ENCODE measurements around the gene RPS18. TPM values are rescaled to one million over a fixed set of nuclear protein-coding genes. Genes with fewer than 3 reads are reported as not detected.
A peak's percentile ranks its signal among the peaks of the same experiment; 100 is the strongest.

Gene RPS18
- total and polyA plus RNA-seq, 9 of the 15 experiments (the other 6 are each of a cell fraction or from before 2014, with no cell fraction given): 5,023 to 17,516 (median 8,131) TPM

DNA sequence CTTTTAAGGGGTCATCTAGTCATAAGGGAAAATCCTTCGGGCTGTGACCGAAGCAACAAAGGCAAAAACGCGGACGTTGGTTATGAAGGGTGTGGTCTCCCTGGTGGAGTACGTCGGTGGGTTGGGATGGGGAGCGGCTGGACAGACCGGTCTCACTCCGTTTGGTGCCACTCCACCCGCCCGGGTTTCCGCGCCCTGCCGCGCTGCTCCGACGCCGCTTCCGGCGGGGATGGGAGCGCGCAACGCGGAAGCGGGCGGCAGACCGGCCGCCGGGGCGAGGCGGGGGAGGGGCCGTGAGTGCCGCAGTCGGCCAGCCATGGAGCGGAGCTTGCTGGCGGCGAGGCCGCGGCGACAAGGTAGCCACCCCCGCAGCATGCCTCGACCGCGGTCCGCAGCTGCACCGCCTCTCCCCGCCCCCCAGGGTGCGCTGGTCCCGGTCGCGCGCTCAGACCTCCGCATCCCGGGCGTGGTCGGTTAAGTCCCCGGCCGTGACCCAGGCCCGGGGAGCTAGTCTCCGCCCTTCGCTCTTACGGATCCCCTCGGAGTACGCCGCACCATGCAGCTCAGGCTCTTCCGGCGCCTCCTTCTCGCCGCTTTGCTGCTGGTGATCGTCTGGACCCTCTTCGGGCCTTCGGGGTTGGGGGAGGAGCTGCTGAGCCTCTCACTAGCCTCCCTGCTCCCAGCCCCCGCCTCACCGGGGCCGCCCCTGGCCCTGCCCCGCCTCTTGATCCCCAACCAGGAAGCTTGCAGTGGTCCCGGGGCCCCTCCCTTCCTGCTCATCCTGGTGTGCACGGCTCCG is 5.2 kb downstream of the RPS18 start, which contains the start of gene B3GALT4 (continued):
- TF ChIP-seq, protein P1, sequence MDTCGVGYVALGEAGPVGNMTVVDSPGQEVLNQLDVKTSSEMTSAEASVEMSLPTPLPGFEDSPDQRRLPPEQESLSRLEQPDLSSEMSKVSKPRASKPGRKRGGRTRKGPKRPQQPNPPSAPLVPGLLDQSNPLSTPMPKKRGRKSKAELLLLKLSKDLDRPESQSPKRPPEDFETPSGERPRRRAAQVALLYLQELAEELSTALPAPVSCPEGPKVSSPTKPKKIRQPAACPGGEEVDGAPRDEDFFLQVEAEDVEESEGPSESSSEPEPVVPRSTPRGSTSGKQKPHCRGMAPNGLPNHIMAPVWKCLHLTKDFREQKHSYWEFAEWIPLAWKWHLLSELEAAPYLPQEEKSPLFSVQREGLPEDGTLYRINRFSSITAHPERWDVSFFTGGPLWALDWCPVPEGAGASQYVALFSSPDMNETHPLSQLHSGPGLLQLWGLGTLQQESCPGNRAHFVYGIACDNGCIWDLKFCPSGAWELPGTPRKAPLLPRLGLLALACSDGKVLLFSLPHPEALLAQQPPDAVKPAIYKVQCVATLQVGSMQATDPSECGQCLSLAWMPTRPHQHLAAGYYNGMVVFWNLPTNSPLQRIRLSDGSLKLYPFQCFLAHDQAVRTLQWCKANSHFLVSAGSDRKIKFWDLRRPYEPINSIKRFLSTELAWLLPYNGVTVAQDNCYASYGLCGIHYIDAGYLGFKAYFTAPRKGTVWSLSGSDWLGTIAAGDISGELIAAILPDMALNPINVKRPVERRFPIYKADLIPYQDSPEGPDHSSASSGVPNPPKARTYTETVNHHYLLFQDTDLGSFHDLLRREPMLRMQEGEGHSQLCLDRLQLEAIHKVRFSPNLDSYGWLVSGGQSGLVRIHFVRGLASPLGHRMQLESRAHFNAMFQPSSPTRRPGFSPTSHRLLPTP (IDR thresholded peaks at IDR 0.05; ENCODE audit: borderline replicate concordance, extremely low read depth, insufficient read length): no peak
- TF ChIP-seq, protein P2, sequence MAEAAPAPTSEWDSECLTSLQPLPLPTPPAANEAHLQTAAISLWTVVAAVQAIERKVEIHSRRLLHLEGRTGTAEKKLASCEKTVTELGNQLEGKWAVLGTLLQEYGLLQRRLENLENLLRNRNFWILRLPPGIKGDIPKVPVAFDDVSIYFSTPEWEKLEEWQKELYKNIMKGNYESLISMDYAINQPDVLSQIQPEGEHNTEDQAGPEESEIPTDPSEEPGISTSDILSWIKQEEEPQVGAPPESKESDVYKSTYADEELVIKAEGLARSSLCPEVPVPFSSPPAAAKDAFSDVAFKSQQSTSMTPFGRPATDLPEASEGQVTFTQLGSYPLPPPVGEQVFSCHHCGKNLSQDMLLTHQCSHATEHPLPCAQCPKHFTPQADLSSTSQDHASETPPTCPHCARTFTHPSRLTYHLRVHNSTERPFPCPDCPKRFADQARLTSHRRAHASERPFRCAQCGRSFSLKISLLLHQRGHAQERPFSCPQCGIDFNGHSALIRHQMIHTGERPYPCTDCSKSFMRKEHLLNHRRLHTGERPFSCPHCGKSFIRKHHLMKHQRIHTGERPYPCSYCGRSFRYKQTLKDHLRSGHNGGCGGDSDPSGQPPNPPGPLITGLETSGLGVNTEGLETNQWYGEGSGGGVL (CRISPR knock-in tag; IDR thresholded peaks at IDR 0.05): no peak
- no peak for TF ChIP-seq U2AF2 (optimal IDR thresholded peaks at IDR 0.05; ENCODE audit: low read depth, low read length)
- no peak for TF ChIP-seq POLR3G (IDR thresholded peaks at IDR 0.05; ENCODE audit: extremely low read depth, insufficient read length, insufficient replicate concordance)
- TF ChIP-seq, protein P3, sequence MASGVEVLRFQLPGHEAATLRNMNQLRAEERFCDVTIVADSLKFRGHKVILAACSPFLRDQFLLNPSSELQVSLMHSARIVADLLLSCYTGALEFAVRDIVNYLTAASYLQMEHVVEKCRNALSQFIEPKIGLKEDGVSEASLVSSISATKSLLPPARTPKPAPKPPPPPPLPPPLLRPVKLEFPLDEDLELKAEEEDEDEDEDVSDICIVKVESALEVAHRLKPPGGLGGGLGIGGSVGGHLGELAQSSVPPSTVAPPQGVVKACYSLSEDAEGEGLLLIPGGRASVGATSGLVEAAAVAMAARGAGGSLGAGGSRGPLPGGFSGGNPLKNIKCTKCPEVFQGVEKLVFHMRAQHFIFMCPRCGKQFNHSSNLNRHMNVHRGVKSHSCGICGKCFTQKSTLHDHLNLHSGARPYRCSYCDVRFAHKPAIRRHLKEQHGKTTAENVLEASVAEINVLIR (CRISPR knock-in tag; IDR thresholded peaks at IDR 0.05): no peak
- peak; percentile 52 for TF ChIP-seq TCF3 (CRISPR knock-in tag; IDR thresholded peaks at IDR 0.05)
- no peak for TF ChIP-seq MYNN (IDR thresholded peaks at IDR 0.05)
- TF ChIP-seq MYNN (CRISPR knock-in tag; IDR thresholded peaks at IDR 0.05): no peak
- TF ChIP-seq, protein P4, sequence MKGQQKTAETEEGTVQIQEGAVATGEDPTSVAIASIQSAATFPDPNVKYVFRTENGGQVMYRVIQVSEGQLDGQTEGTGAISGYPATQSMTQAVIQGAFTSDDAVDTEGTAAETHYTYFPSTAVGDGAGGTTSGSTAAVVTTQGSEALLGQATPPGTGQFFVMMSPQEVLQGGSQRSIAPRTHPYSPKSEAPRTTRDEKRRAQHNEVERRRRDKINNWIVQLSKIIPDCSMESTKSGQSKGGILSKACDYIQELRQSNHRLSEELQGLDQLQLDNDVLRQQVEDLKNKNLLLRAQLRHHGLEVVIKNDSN (CRISPR knock-in tag; IDR thresholded peaks at IDR 0.05): no peak
- no peak for TF ChIP-seq ZNF124 (CRISPR knock-in tag; IDR thresholded peaks at IDR 0.05)
- no peak for TF ChIP-seq MAFF (IDR thresholded peaks at IDR 0.05; ENCODE audit: low read length)
- no peak for TF ChIP-seq MEF2A (IDR thresholded peaks at IDR 0.05; ENCODE audit: control insufficient read depth, low read depth, low read length)
- TF ChIP-seq, protein P5, sequence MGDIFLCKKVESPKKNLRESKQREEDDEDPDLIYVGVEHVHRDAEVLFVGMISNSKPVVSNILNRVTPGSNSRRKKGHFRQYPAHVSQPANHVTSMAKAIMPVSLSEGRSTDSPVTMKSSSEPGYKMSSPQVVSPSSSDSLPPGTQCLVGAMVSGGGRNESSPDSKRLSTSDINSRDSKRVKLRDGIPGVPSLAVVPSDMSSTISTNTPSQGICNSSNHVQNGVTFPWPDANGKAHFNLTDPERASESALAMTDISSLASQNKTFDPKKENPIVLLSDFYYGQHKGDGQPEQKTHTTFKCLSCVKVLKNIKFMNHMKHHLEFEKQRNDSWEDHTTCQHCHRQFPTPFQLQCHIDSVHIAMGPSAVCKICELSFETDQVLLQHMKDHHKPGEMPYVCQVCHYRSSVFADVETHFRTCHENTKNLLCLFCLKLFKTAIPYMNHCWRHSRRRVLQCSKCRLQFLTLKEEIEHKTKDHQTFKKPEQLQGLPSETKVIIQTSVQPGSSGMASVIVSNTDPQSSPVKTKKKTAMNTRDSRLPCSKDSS (IDR thresholded peaks at IDR 0.05; ENCODE audit: low read depth, partially characterized antibody): no peak
- peak; percentile 72 for TF ChIP-seq HNRNPK (IDR thresholded peaks at IDR 0.05; ENCODE audit: low read depth, low read length, poor library complexity, severe bottlenecking)
- TF ChIP-seq, protein P6, sequence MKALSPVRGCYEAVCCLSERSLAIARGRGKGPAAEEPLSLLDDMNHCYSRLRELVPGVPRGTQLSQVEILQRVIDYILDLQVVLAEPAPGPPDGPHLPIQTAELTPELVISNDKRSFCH (CRISPR knock-in tag; IDR thresholded peaks at IDR 0.05): no peak
- TF ChIP-seq, protein P6 (tag; IDR thresholded peaks at IDR 0.05): peak; percentile 79
- TF ChIP-seq RFX5 (IDR thresholded peaks at IDR 0.05; ENCODE audit: low read depth, low read length): no peak
- peak; percentile 99 for TF ChIP-seq CAMTA2 (CRISPR knock-in tag; conservative IDR thresholded peaks at IDR 0.05)
- no peak for TF ChIP-seq ZBTB8A (IDR thresholded peaks at IDR 0.05; ENCODE audit: partially characterized antibody)

All from K562 (cell line).